ENCODE data around the gene TBR1. TPM values are rescaled to one million over a fixed set of nuclear protein-coding genes. Genes with fewer than 3 reads are reported as not detected.

Gene TBR1
- total and polyA plus RNA-seq, 2 donors (not counting 3 experiments of a cell fraction or from before 2014, with no cell fraction given): 0.11 to 0.14 TPM

DNA sequence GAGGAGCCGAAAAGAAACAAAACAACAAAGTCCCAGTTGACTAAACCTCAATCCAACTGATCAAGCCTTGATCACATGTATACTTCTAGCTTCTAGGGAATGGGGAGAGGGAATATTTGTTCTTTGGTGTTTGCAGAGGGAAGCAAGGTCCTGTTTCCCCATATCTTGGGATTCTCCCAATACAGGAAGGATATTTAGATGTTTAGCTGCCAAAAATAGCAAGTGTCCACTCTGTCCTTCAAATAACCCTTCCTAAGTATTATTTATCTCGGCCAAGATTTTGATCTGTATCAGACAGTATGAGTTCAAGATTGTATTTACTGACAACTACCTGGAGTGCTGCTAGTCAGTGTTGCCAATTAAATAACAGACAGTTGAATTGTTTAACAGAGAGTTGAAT is 55.5 kb downstream of the TBR1 start:
- H3K27ac ChIP-seq (ENCODE audit: insufficient read depth, low read depth, low read length): no peak overlapping the region
- POLR2A ChIA-PET: no interaction called here
- TF ChIP-seq GATA2 (IDR thresholded peaks at IDR 0.05; ENCODE audit: insufficient read depth, insufficient read length, low read depth, low read length) (no peak), FOS (IDR thresholded peaks at IDR 0.05; ENCODE audit: borderline replicate concordance, insufficient read depth, low read length) (no peak), JUN (IDR thresholded peaks at IDR 0.05; ENCODE audit: borderline replicate concordance, insufficient read depth, insufficient read length, low read depth) (no peak), EZH2 (IDR thresholded peaks at IDR 0.05; ENCODE audit: borderline replicate concordance, low read depth, low read length, severe bottlenecking) (no peak), POLR2A (IDR thresholded peaks at IDR 0.05; ENCODE audit: low read depth, low read length) (no peak), MAX (IDR thresholded peaks at IDR 0.05; ENCODE audit: insufficient read depth, insufficient read length) (no peak), MYC (IDR thresholded peaks at IDR 0.05; ENCODE audit: low read depth, low read length) (no peak), POLR2AphosphoS5 (IDR thresholded peaks at IDR 0.05; ENCODE audit: insufficient read depth, low read depth, low read length) (no peak)
- TF ChIP-seq, protein P1, sequence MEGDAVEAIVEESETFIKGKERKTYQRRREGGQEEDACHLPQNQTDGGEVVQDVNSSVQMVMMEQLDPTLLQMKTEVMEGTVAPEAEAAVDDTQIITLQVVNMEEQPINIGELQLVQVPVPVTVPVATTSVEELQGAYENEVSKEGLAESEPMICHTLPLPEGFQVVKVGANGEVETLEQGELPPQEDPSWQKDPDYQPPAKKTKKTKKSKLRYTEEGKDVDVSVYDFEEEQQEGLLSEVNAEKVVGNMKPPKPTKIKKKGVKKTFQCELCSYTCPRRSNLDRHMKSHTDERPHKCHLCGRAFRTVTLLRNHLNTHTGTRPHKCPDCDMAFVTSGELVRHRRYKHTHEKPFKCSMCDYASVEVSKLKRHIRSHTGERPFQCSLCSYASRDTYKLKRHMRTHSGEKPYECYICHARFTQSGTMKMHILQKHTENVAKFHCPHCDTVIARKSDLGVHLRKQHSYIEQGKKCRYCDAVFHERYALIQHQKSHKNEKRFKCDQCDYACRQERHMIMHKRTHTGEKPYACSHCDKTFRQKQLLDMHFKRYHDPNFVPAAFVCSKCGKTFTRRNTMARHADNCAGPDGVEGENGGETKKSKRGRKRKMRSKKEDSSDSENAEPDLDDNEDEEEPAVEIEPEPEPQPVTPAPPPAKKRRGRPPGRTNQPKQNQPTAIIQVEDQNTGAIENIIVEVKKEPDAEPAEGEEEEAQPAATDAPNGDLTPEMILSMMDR (IDR thresholded peaks at IDR 0.05; ENCODE audit: extremely low read depth in 1 of 2, insufficient read depth in 1 of 2, low read depth in 1 of 2, low read length in 2 of 2): no peak

More for the DNA sequence above, 55.5 kb downstream of the TBR1 start:
- dilution Hi-C loops (cut with MboI; ENCODE audit: extremely low pct_ligation_motif_present, low sequenced_read_pairs): no loop called here
- CTCF ChIA-PET: no interaction called here
- Histone ChIP-seq H3K9ac (replicated peaks; ENCODE audit: extremely low read depth, insufficient read depth, low read length) (no peak overlapping the region), H3K4me2 (ENCODE audit: insufficient read depth, low read length) (no peak overlapping the region), H3K9me1 (replicated peaks; ENCODE audit: control insufficient read depth, extremely low read depth, insufficient read depth, low read length) (no peaks in the 10 kb centered on the region), H3K9me3 (replicated peaks; ENCODE audit: control insufficient read depth, insufficient read depth, low read length) (no peaks in the 10 kb centered on the region), H4K20me1 (replicated peaks; ENCODE audit: control insufficient read depth, extremely low read depth, insufficient read depth, low read length) (no peaks in the 10 kb centered on the region), H3K79me2 (ENCODE audit: control insufficient read depth, insufficient read depth, low read length) (no peaks in the 10 kb centered on the region), H2AFZ (ENCODE audit: low read depth, low read length) (no peak overlapping the region), H3K27me3 (ENCODE audit: control insufficient read depth in 2 of 2, insufficient read depth in 2 of 2, low read length in 2 of 2) (peaks cover 0 to 2% of the 10 kb centered on the region in 2 experiments), H3K4me3 (replicated peaks in 1 of 3; ENCODE audit: insufficient read depth in 1 of 3, low read depth in 1 of 3, low read length in 3 of 3) (no peak overlapping the region), H3K36me3 (ENCODE audit: control insufficient read depth in 2 of 2, extremely low read depth in 1 of 2, insufficient read depth in 2 of 2, low read length in 2 of 2) (no peaks in the 10 kb centered on the region), H3K4me1 (ENCODE audit: control insufficient read depth, extremely low read depth, insufficient read depth, low read length) (no peaks in the 10 kb centered on the region)
- FAIRE-seq (no peak), DNase-seq (ENCODE audit: low read depth, low spot score) (no peak)
- intact Hi-C loops (cut with micrococcal nuclease): no loop called here
- no TSS peak for BruUV-seq (replicated peaks)

Measured in endothelial cell of umbilical vein (primary cell).